SIG-M5 treated with dmso at 0.1 percent for 504 hours (cell line): ENCODE data around the gene ME2.
"Not testable (repeated sequence)": the region's sequence is repeated elsewhere in the genome, so short reads cannot be mapped to it uniquely, and the experiment has no call there.

Source experiments
- DNase-seq: peaks from one replicate; lab custom pipeline; 2025; ENCODE audit not compliant: unreplicated experiment; lab: John Stamatoyannopoulos, UW

The ME2 gene

GRCh38 chr18:50878345-50879301, at the start of gene ME2:
Gene ME2 (plus strand): TSS chr18:50879118. CDS start chr18:50895821, 16,703 bp downstream.
- peak; percentile 91 for DNase-seq

GRCh38 chr18:50829644-50830043, 49.3 kb upstream of the ME2 start:
- DNase-seq, result no peak

GRCh38 chr18:50830544-50830943, 48.4 kb upstream of the ME2 start:
- DNase-seq, result peak; percentile 68

- DNase-seq, result no peak
Observed at GRCh38 chr18:50832754-50833153, 46.2 kb upstream of the ME2 start.

GRCh38 chr18:50833496-50833895, 45.4 kb upstream of the ME2 start:
- not testable (repeated sequence) for DNase-seq

GRCh38 chr18:50836521-50836957, 42.4 kb upstream of the ME2 start:
- DNase-seq, result peak; percentile 67

GRCh38 chr18:50839341-50839740, 39.6 kb upstream of the ME2 start:
- DNase-seq, result no peak

GRCh38 chr18:50839996-50840395, 38.9 kb upstream of the ME2 start:
- DNase-seq, result no peak

- no peak for DNase-seq
Observed at GRCh38 chr18:50842846-50843245, 36.1 kb upstream of the ME2 start.

GRCh38 chr18:50844554-50844953, 34.4 kb upstream of the ME2 start:
- DNase-seq, result no peak

GRCh38 chr18:50844960-50845359, 34.0 kb upstream of the ME2 start:
- DNase-seq, result no peak

- no peak for DNase-seq
Observed at GRCh38 chr18:50847192-50847591, 31.7 kb upstream of the ME2 start.

- no peak for DNase-seq
Observed at GRCh38 chr18:50848061-50848551, 30.8 kb upstream of the ME2 start.

- DNase-seq, result no peak
Observed at GRCh38 chr18:50848991-50849390, 29.9 kb upstream of the ME2 start.

GRCh38 chr18:50849419-50849821, 29.5 kb upstream of the ME2 start:
- DNase-seq, result no peak

- no peak for DNase-seq
Observed at GRCh38 chr18:50850307-50851065, 28.4 kb upstream of the ME2 start.

GRCh38 chr18:50853863-50854271, 25.1 kb upstream of the ME2 start:
- DNase-seq, result peak; percentile 79

- DNase-seq, result no peak
Observed at GRCh38 chr18:50855976-50856757, 22.8 kb upstream of the ME2 start.

GRCh38 chr18:50857166-50857565, 21.8 kb upstream of the ME2 start:
- DNase-seq, result not testable (repeated sequence)

GRCh38 chr18:50857694-50858093, 21.2 kb upstream of the ME2 start:
- no peak for DNase-seq
